ENCODE measurements around the gene KPNA3.

Gene KPNA3

GRCh38 chr13:49802426-49802825 is 9.9 kb upstream of the KPNA3 start:
- Histone ChIP-seq H3K27me3 (ENCODE audit: control insufficient read depth, low read length) (peaks cover 9% of the 10 kb centered on the region; the same call in 1 of the 2 replicates), H3K27ac (ENCODE audit: low read depth, low read length) (no peak overlapping the region), H3K4me1 (ENCODE audit: control insufficient read depth, low read length) (no peaks in the 10 kb centered on the region), H3K9me3 (ENCODE audit: control insufficient read depth, insufficient read depth, low read length) (no peaks in the 10 kb centered on the region), H3K79me2 (ENCODE audit: control insufficient read depth, low read length) (no peaks in the 10 kb centered on the region), H3K4me2 (ENCODE audit: low read length) (no peak overlapping the region), H4K20me1 (ENCODE audit: control insufficient read depth, insufficient read depth, low read depth, low read length) (no peaks in the 10 kb centered on the region), H3K36me3 (ENCODE audit: control insufficient read depth, low read length) (no peaks in the 10 kb centered on the region), H3K9me2 (replicated peaks; ENCODE audit: control insufficient read depth, low read length) (no peaks in the 10 kb centered on the region), H3K4me3 (ENCODE audit: low read length) (no peak overlapping the region), H3F3A (ENCODE audit: control insufficient read depth, insufficient read depth) (no peaks in the 10 kb centered on the region)
- TF ChIP-seq EZH2phosphoT487 (IDR thresholded peaks at IDR 0.05; ENCODE audit: borderline replicate concordance, low read length) (no peak), CTCF (IDR thresholded peaks at IDR 0.05; ENCODE audit: low read depth, low read length, poor library complexity, severe bottlenecking) (no peak)

- H3K27ac ChIP-seq (ENCODE audit: low read depth, low read length): peak overlapping the region; percentile 83
- H3K4me1 ChIP-seq (ENCODE audit: control insufficient read depth, low read length): peaks cover 32% of the 10 kb centered on the region
- H3F3A ChIP-seq (ENCODE audit: control insufficient read depth, insufficient read depth): 0 out of 2 replicates have a peak, but pooled peaks cover 3% of the 10 kb centered on the region
- peaks cover 32% of the 10 kb centered on the region for H3K36me3 ChIP-seq (ENCODE audit: control insufficient read depth, low read length)
- peak overlapping the region; percentile 99 for H3K4me2 ChIP-seq (ENCODE audit: low read length)
- H3K27me3 ChIP-seq (ENCODE audit: control insufficient read depth, low read length): no peaks in the 10 kb centered on the region; the same call in 1 of the 2 replicates
- no peaks in the 10 kb centered on the region for H3K9me2 ChIP-seq (replicated peaks; ENCODE audit: control insufficient read depth, low read length)
- H3K79me2 ChIP-seq (ENCODE audit: control insufficient read depth, low read length): peaks cover 53% of the 10 kb centered on the region
- peaks cover 15% of the 10 kb centered on the region for H4K20me1 ChIP-seq (ENCODE audit: control insufficient read depth, insufficient read depth, low read depth, low read length)
- TF ChIP-seq CTCF (IDR thresholded peaks at IDR 0.05; ENCODE audit: low read depth, low read length, poor library complexity, severe bottlenecking): no peak
- no peak for TF ChIP-seq EZH2phosphoT487 (IDR thresholded peaks at IDR 0.05; ENCODE audit: borderline replicate concordance, low read length)
- H3K9me3 ChIP-seq (ENCODE audit: control insufficient read depth, insufficient read depth, low read length): no peaks in the 10 kb centered on the region
- H3K4me3 ChIP-seq (ENCODE audit: low read length): peak overlapping the region; percentile 100
These were observed 552 bp downstream of the KPNA3 start for GRCh38 chr13:49791711-49792549.

- H3K4me1 ChIP-seq (ENCODE audit: control insufficient read depth, low read length): peaks cover 32% of the 10 kb centered on the region
- H3K9me2 ChIP-seq (replicated peaks; ENCODE audit: control insufficient read depth, low read length): no peaks in the 10 kb centered on the region
- H3F3A ChIP-seq (ENCODE audit: control insufficient read depth, insufficient read depth): 0 out of 2 replicates have a peak, but pooled peaks cover 3% of the 10 kb centered on the region
- no peaks in the 10 kb centered on the region; the same call in 1 of the 2 replicates for H3K27me3 ChIP-seq (ENCODE audit: control insufficient read depth, low read length)
- peaks cover 60% of the 10 kb centered on the region for H3K79me2 ChIP-seq (ENCODE audit: control insufficient read depth, low read length)
- peak overlapping the region; percentile 83 for H3K27ac ChIP-seq (ENCODE audit: low read depth, low read length)
- H4K20me1 ChIP-seq (ENCODE audit: control insufficient read depth, insufficient read depth, low read depth, low read length): peaks cover 20% of the 10 kb centered on the region
- peak overlapping the region; percentile 99 for H3K4me2 ChIP-seq (ENCODE audit: low read length)
- TF ChIP-seq CTCF (IDR thresholded peaks at IDR 0.05; ENCODE audit: low read depth, low read length, poor library complexity, severe bottlenecking): peak; percentile 50
- TF ChIP-seq EZH2phosphoT487 (IDR thresholded peaks at IDR 0.05; ENCODE audit: borderline replicate concordance, low read length): no peak
- peak overlapping the region; percentile 100 for H3K4me3 ChIP-seq (ENCODE audit: low read length)
- H3K36me3 ChIP-seq (ENCODE audit: control insufficient read depth, low read length): peaks cover 32% of the 10 kb centered on the region
- no peaks in the 10 kb centered on the region for H3K9me3 ChIP-seq (ENCODE audit: control insufficient read depth, insufficient read depth, low read length)
These were observed 1.2 kb downstream of the KPNA3 start for GRCh38 chr13:49791315-49791710.
